Measurements from ENCODE around the gene OR13A1.
"Not testable (repeated sequence)": the region's sequence is repeated elsewhere in the genome, so short reads cannot be mapped to it uniquely, and the experiment has no call there.

OR13A1 gene, protein sequence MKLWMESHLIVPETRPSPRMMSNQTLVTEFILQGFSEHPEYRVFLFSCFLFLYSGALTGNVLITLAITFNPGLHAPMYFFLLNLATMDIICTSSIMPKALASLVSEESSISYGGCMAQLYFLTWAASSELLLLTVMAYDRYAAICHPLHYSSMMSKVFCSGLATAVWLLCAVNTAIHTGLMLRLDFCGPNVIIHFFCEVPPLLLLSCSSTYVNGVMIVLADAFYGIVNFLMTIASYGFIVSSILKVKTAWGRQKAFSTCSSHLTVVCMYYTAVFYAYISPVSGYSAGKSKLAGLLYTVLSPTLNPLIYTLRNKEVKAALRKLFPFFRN

DNA sequence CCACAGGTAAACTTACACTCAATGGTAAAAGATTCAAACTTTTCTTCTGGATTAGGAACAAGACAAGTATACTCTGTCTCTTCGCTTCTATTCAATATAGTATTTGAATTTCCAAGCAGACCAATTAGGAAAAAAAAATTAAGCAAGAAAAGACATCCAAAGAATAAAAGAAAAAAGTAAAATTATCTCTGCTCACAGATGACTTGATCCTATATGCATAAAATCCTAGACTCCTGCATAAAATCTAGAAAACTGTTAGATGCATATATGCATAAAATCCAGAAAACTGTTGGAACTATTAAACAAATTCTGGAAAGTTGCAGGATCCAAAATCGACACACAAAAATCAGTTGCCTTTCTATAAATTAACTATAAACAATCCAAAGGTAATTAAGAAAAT is at the start of gene OR13A1:
Gene OR13A1, minus strand, starts transcription at position 101 of the 400 bp plus-strand sequence. CDS start 11,186 bp downstream, outside the sequence.
- DNase-seq (ENCODE audit: low read depth): no peak

- not testable (repeated sequence) for DNase-seq (ENCODE audit: low read depth)
Measured at GRCh38 chr10:45361983-45362799, 46.8 kb upstream of the OR13A1 start.

DNA sequence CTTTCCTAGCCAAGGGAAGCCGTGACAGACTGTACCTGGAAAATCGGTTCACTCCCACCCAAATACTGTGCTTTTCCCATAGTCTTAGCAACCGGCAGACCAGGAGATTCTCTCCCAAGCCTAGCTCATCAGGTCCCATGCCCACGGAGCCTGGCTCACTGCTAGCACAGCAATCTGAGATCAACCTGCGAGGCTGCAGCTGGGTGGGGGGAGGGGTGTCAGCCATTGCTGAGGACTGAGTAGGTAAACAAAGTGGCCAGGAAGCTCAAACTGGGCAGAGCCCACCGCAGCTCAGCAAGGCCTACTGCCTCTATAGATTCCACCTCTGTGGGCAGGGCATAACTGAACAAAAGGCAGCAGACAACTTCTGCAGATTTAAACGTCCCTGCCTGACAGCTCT is 43.6 kb upstream of the OR13A1 start:
- DNase-seq (ENCODE audit: low read depth): not testable (repeated sequence)

- no peak for DNase-seq (ENCODE audit: low read depth)
Measured at GRCh38 chr10:45355494-45355893, 40.1 kb upstream of the OR13A1 start.

DNA sequence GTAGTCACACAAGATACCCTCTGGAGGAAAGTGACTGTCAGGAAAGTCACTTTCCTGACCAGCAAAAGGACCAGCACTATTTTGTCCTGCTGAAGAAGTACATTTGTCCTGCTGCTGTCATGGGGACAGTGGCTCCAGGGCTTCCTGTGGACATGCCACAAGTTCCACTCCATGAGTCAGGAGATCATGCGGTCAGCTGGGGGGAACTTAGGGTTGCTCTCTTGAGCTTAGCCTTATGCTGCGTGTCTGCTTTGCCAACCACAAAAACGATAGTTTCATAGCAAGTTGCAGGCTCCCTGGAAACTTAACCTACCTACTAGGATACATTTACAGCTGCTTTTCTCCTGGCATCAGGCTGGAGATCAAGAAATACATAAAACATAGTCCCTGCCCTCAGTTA is 38.9 kb upstream of the OR13A1 start:
- DNase-seq (ENCODE audit: low read depth): no peak

DNA sequence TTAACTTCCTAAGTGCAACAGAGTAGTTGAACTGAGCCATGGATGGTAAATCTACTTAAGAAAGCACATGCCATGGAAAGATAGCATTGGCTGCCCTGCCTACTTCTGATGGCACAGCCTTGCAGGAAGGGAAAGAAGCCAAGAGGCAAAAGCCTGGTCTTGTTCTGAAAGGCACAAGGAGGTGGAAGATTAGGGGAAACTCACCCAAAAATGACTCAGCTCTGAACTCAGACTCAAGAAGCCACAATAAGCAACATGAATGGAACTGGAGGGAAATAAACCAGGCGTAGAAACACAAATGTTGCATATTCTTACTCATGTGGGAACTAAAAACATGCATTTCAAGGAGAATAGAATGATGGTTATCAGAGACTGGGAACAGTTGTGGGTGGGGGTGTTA is 37.8 kb upstream of the OR13A1 start:
- no peak for DNase-seq (ENCODE audit: low read depth)

DNA sequence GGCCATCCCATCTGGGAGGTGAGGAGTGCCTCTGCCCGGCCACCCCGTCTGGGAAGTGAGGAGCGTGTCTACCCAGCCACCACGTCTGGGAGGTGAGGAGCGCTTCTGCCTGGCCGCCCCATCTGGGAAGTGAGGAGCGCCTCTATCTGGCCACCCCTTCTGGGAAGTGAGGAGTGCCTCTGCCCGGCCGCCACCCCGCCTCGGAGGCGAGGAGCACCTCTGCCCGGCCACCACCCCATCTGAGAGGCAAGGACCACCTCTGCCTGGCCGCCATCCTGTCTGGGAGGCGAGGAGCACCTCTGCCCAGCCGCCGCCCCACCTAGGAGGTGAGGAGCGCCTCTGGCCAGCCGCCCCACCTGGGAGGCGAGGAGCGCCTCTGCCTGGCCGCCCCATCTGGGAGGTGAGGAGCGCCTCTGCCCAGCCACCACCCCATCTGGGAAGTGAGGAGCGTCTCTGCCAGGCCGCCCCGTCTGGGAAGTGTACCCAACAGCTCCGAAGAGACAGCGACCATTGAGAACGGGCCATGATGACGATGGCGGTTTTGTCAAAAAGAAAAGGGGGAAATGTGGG is 32.9 kb upstream of the OR13A1 start:
- not testable (repeated sequence) for DNase-seq (ENCODE audit: low read depth)

DNA sequence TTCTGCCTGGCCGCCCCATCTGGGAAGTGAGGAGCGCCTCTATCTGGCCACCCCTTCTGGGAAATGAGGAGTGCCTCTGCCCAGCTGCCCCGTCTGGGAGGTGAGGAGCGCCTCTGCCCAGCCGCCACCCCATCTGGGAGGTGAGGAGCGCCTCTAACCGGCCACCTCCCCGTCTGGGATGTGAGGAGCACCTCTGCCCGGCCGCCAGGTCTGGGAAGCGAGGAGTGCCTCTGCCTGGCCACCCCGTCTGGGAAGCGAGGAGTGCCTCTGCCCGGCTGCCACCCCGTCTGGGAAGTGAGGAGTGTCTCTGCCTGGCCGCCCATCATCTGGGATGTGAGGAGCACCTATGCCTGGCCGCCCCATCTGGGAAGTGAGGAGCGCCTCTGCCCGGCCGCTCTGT is 32.1 kb upstream of the OR13A1 start:
- not testable (repeated sequence) for DNase-seq (ENCODE audit: low read depth)

GRCh38 chr10:45346652-45347335 is 31.4 kb upstream of the OR13A1 start:
- DNase-seq (ENCODE audit: low read depth): not testable (repeated sequence)

GRCh38 chr10:45340420-45340819 is 25.0 kb upstream of the OR13A1 start:
- not testable (repeated sequence) for DNase-seq (ENCODE audit: low read depth)

DNA sequence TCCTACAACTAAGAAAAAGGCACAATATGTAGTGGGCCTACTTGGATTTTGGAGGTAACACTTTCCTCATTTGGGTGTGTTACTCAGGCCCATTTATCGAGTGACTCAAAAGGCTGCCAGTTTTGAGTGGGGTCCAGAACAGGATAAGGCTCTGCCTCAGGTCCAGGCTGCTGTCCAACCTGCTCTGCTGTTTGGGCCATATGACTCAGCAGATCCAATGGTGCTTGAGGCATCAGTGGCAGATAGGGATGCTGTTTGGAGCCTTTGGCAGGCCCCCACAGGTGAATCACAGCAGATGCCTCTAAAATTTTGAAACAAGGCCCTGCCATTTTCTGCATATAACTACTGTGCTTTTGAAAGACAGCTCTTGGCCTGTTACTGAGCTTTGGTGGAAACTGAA is 24.5 kb upstream of the OR13A1 start:
- no peak for DNase-seq (ENCODE audit: low read depth)

- not testable (repeated sequence) for DNase-seq (ENCODE audit: low read depth)
Measured at GRCh38 chr10:45331824-45332223, 16.4 kb upstream of the OR13A1 start.

- not testable (repeated sequence) for DNase-seq (ENCODE audit: low read depth)
Measured at GRCh38 chr10:45326864-45327263, 11.5 kb upstream of the OR13A1 start.

GRCh38 chr10:45325116-45325515 is 9.7 kb upstream of the OR13A1 start:
- no peak for DNase-seq (ENCODE audit: low read depth)

GRCh38 chr10:45319702-45320101 is 4.3 kb upstream of the OR13A1 start:
- no peak for DNase-seq (ENCODE audit: low read depth)

- no peak for DNase-seq (ENCODE audit: low read depth)
Measured at GRCh38 chr10:45313264-45313873, 2.0 kb downstream of the OR13A1 start.

DNA sequence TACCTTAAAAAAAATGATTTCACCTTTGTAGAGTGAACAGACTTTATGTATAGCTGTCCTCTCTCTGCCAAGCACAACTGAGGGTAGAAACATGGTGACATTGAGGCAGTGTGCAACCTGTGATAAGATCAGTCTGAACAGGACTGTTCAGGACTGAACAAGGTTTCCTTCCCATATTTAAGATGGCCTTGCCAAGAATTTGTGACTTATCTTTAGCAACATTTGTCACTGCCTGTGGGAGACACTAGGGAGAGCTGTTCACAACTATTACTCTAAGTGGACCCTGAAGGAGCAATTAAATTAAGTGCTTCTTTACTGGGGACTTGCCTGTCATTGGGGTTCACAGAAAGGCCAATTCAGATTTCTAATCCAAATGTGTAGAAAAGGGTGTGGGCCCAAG is 6.7 kb downstream of the OR13A1 start:
- no peak for DNase-seq (ENCODE audit: low read depth)

DNA sequence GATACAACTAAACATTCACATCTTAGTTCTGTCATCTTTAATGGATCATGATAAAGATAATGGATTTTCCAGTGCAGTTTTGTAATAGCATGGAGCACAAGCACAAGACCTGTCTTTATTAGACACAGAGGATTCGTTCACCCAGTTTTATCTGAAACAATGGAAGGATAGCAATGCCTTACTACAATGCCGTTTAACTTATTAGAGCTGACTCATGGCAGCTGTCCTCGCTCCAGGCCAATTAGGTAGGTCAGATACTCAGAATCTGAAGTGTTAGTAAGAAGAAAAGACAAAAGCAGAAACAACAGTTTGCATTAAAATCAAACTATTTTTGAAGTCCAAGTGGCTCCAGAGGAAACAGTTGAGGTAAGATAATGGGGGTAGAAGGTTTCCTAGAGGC is 12.8 kb downstream of the OR13A1 start:
- no peak for DNase-seq (ENCODE audit: low read depth)

DNA sequence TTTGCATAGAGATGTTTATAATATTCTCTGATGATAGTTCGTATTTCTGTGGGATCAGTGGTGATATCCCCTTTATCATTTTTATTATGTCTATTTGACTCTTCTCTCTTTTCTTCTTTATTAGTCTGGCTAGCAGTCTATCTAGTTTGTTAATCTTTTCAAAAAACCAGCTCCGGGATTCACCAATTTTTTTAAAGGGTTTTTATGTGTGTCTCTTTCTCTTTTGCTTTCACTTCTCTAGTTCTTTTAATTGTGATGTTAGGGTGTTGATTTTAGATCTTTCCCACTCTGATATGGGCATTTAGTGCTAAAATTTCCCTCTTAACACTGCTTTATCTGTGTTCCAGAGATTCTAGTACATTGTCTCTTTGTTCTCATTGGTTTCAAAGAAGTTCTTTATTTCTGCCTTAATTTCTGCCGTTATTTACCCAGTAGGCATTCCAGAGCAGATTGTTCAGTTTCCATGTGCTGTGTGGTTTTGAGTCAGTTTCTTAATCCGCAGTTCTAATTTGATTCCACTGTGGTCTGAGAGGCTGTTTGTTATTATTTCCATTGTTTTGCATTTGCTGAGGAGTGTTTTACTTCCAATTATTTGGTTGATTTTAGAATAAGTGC is 17.0 kb downstream of the OR13A1 start:
- DNase-seq (ENCODE audit: low read depth): not testable (repeated sequence)

GRCh38 chr10:45294681-45295080 is 20.7 kb downstream of the OR13A1 start:
- no peak for DNase-seq (ENCODE audit: low read depth)

DNA sequence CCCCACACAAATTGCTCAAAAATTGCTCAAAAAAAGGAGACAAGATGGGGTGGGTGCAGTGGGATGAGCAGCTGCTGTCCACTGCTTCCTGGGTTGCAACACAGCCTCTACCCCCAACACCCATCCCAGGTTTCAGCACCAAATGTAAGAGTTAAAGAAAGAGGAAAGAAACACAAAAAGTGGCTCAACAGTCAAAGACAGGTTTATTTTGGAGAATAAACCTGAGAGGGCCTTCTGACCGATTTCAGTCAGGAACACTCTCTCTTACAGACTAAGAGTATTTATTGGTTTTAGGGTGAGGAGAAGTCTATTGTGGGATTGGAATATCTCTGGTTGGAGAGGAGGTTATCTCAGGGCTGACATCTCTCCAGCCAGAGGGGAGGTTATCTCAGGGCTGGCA is 28.4 kb downstream of the OR13A1 start:
- DNase-seq (ENCODE audit: low read depth): no peak

All from activated T-helper 1 cell treated with Interleukin-2 at 50 U/mL for 16 hours (primary cell).